Measurements from ENCODE around the gene CKMT1A.

Gene CKMT1A

DNA sequence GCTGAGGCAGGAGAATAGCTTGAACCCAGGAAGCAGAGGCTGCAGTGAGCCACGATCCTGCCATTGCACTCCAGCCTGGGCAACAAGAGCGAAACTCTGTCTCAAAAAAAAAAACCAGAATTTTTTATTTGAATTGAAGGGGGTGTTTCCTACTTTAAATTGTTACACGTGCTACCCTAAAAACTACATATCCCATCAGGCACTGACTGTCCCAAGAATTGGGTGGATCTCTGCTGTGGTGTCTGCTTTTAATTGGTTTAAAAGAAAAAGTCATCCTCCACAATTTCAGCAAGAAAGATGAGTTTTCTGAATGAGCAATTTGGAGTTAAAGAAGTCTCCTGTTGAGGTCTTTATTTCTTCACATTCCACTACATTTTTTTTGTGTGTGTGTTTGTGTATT lies 54.7 kb downstream of the CKMT1A start:
- peak; percentile 71 for DNase-seq (ENCODE audit: low spot score)

Measured in RKO (cell line).